Fibroblast of peridontal ligament (primary cell): ENCODE measurements around the gene TTYH3.

Experiments
- DNase-seq: peaks from one replicate; pipeline ENCODE4 v3.0.0-alpha.2; 2010; ENCODE audit errors: extremely low read depth

The TTYH3 gene

DNA sequence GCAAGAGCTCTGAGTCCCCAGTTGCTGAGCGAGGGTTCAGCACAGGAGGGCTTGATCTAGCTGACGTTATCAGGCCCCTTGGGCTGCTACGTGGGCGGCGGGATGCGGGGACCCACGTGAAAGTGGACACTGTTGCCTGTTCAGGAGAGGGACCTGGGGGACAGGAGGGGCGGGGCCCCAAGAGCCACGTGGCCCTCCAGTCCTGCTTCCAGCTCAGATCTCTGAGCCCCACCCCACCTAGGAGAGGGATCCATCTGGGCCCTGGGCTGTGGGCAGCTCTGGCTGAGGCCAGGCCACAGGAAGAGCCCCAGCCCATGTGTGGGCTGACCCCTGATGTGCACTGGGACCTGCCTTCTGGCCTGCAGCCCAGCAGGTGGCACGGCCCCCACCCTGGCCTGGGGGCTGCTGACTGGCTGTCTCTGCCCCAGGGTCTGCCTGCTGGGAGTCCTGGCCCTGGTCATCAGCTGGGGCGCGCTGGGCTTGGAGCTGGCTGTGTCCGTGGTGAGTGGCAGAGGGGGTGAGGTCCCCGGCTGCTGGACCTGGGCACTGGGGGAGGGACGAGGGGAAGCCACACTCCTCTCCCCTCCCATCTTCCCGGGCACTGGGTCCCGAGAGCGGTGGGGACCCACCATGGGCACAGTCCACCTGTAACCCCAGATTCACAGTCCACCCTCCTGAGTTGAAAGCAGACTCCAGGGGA is 17.5 kb downstream of the TTYH3 start:
- DNase-seq, result no peak

DNA sequence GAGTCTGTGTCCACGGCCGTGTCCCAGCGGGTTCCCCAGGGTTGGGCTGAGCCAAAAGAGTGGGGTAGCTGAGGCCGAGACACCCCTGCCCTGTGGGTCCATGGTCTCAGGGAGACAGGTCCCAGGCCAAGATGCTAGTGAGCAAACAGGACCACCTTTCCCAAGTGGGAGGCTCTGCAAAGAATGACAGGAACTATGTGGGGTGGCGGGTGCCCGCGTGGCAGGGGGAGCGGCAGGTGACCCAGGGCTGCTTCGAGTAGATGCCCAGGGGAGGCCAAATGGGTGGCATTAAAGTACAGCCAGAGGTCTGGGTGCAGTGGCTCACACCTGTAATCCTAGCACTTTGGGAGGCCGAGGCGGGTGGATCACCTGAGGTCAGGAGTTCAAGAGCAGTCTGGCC is 18.2 kb downstream of the TTYH3 start:
- no peak for DNase-seq

DNA sequence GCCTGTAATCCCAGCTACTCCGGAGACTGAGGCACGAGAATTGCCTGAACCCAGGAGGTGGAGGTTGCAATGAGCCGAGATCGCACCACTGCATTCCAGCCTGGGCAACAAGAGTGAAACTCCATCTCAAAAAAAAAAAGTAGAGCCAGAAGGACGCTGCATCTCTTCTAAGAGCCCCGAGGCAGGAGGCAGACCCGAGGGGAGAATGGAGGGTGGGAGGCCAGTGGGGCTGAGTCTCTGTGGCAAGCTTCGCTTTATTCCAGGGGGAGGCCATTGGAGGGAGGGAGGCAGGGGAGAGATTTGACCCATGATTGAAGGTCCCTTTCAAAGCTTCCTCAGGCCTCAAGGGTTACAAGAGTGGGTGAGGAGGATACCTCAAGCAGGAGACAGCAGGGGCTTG is 18.7 kb downstream of the TTYH3 start:
- no peak for DNase-seq

DNA sequence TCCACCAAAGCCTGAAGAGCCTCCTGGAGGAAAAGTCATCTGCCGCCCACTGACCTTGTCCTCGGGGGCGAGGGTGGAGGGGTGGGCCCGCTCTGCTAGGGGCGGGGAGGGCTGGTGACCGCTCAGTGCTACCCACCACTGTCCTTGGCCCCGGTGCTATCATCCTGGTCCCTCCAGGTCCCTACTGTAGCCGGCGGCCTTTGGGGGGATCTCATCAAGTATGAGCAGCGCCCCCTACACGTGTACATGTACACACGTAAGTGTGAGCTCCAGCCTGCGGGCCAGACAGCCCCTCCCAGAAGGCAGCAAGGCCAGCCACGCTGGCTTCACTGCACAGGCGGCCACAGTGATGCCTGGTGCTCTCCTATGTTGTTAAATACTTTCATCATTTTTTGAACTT is 19.6 kb downstream of the TTYH3 start:
- no peak for DNase-seq

DNA sequence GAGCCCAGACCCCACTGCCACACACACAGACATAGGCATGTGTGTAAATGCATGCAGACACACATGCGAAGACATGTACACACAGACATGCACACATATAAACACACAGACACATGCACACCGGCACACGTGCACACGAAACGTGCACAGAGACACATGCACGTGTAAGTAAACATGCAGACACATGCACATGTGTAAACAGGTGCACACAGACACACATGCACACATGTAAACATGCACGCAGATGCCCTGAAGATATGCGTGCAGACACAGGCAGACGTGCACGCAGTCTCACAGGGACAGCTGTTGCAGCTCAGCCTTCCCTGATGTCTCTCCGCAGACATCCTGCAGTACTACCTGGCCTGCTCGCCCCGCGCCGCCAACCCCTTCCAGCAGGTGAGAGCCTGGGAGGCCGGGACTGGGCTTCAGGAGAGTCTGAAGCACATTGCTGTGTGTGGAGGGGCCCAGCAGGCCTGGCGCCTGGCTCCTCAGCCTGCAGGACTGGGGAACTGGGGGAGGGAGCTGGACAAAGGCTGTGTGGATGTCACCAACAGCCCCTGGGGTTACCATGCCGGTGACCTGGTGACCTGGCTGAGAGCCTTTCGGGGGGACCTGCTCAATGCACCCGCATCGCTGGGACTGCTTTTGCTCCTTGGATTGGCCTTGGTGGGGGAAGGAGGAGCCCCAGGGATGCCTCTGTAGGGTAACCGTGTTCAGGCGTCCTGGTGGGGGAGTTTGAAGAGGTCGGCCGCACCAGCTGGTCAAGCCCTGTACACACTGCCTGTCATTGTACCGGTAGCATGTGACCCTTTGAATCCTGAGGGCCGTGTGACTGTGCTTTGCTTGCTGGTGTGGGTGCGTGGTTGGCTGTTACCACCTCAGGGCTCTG is 20.3 kb downstream of the TTYH3 start:
- DNase-seq, result no peak

DNA sequence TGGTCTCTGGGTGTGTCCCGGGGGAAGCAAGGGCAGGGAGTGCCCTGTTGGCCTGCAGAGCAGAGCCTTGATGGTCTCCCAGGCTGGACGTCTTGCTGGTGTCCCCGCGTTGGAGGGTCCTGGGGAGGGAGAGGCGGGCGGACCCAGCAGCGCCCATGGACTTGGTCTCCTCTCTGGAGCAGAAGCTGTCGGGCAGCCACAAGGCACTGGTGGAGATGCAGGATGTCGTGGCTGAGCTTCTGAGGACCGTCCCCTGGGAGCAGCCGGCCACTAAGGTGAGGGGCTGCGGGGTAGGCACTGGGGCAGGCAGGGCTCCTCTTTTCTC is 20.9 kb downstream of the TTYH3 start:
- DNase-seq, result no peak

DNA sequence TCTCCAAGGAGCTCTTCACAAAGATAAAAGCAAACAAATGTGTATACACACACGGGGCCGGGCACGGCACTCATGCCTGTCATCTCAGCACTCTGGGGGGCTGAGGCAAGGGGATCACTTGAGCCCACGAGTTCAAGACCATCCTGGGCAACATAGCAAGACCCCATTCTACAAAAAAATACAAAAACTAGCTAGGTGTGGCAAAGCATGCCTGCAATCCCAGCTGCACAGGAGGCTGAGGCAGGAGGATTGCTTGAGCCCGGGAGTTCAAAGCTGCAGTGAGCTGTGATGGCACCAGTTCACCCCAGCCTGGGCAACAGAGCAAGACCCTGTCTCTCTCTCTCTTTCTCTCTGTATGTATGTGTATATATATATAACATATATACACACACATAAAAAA is 22.3 kb downstream of the TTYH3 start:
- DNase-seq, result no peak

DNA sequence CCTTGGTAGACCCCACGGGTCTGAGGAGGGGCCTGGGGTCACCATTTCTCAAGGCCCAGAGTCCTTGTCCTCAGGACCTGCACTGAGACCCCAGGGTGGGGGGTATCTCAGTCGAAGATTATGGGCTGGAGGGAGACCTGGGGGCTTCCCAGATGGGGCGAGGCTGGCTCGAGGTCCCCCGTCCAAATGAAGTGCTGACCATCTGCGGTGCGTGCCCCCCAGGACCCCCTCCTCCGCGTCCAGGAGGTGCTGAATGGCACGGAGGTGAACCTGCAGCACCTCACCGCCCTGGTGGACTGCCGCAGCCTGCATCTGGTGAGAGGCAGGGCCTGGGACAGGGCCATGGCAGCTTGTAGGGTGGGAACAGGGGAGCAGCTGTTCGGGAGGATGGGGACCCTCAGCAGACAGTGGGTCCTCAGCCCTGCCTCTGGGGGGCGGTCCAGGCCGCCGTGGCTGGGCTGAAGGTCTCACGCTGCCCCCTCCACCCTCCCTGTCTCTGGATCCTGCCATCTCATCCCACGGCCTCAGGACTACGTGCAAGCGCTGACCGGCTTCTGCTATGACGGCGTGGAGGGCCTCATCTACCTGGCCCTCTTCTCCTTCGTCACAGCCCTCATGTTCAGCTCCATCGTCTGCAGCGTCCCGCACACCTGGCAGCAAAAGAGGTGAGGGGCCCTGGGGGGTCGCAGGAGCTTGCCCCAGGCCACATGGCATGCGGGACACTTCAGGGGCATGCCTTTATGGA is 24.3 kb downstream of the TTYH3 start:
- no peak for DNase-seq

DNA sequence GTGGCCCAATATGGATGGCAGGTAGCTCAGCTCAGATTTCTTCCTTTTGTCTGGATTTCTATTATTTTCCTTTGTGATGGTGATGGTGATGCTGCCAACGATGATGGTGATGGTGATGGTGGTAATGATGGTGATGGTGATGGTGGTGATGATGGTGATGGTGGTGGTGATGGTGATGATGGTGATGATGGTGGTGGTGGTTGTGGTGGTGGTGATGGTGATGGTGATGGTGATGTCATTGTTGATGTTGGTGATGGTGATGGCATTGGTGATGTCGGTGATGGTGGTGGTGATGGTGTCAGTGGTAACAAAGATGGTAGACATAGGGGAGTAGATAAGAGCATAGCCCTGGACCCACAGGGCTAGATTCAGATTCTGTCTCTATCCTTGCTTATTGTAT is 25.4 kb downstream of the TTYH3 start:
- no peak for DNase-seq

DNA sequence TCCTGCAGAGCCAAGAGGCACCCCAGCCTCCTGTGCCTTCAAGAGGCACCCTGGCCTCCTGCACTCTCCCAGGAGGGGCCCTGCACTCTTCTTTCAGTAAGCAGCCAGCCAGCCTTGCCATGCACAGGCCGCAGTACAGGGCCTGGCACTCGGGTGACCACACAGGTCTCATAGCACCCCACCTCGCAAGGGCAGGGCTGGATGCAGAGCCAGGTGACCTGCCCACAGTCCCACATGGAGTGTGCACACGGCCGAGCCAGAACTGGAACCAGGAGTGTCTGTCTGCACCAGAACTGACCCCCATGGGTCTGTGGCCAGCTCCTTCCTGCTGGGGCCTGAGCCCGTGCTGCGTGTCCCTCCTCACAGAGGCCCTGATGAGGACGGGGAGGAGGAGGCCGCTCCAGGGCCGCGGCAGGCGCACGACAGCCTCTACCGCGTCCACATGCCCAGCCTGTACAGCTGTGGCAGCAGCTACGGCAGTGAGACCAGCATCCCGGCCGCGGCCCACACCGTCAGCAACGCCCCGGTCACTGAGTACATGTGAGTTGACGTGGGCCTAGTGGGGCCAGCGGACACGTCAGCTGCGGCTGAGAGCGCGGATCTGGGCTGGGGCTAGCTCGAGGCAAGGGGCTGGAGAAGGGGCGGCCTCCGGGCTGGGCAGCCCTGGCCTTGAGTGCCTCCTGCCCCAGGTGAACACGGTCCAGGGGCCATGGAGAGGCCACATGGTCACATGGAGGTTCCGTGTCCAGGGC is 26.3 kb downstream of the TTYH3 start:
- no peak for DNase-seq

DNA sequence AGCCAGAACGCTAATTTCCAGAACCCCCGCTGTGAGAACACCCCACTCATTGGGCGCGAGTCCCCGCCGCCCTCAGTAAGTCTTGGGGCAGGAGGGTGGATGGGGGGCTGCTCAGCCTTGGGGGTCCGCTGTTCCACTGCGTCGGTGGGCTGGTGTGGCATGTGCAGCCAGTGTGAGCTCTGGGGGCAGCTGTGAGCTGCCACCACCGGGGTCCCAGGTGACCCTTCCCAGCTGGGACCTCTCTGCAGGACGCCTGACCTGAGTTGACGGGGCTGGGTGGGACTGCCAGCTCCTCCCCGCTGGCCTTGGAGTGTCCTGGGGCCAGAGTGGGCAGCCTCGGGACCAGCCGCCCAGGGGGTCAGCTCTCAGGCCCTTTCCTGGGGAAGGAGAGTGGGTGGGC is 27.2 kb downstream of the TTYH3 start:
- DNase-seq, result no peak

DNA sequence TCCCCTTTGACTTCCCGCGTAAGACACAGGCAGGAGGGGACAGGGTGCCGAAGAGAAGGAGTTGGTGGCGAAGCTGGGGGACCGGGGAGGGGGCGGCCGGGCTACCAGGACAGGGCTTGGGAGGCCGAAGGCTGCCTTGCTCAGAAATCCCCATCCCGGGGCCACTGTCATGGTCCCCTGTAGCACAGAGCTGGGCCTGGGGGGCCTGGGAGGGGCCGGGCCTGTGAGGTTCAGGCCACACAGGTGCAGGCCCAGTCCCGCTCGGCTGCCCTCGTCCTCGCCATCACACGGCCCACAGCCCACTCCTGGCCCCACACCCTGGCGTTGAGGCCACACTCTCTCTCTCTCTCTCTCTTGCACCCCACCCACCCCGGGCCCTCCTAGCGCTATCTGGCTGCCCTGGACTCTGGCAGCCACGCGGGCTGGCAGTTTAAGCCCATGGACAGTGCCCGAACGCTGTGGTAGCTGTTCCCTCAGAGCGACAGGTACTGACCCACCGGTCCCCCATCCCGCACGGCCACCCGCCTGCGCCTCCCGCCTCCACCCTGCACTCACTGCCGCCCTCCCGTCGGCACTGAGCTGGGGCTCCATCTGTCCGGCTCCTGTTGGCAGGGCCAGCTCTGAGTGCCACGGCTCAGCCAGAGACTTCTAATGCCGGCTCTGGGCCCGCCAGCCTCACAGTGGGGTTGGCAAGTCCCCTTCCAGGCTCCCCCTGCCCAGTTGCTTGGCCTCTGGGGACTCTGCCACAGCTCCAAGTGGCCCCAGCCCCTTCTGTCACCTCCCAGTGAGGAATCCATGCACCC is 28.0 kb downstream of the TTYH3 start:
- no peak for DNase-seq

DNA sequence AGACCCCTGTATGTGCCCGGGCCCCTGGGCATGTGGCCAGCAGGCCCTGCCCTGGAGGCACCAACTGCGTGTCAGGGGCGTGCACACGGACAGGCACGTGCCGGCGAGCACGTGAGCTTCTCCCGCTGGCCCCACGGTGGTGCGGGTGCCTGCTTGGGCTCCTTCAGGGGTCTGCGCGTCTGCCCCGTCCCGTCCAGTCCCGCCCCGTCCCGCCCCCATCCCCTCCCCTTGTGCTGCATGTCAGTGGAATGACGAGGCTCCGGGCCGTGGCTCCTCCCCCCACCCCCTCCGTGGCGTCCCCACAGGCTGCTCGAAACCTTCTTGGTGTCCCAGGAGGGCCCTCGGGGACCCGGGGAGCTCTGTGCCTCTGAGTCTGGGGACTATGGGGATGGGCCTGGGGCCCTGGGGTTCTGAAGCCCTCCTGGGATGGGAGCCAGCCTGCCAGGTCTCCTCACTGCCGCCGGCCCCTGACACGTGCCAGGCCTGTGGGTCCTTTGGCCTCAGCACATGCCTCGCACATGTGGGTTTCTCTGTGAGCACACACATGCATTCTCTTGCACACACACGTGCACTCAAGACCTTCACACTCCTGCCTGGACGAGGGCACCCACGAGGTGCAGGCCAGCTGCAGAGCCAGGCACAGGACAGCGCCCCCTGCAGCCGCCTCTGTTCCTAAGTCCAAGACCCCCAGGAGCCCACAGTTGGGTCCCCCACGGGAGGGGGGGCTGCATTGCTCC is 28.7 kb downstream of the TTYH3 start:
- DNase-seq, result no peak

DNA sequence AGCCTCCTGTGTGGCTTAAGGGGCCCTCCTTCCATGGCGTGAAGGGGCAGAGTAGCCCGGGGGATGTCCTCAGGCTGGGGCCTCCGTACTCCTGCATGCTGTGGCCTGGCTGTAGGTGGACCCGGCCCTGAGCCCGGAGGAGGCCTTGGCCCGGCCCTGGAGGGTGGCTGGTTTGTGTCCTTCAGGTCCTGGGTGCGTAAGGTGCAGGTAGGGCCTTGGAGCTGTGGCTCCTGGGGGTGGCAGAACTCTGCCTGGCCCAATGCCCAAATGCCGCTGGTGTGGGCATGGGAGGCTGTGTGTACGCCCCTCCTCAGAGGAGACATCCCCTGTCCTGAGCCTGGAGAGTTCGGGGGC is 29.3 kb downstream of the TTYH3 start:
- no peak for DNase-seq

DNA sequence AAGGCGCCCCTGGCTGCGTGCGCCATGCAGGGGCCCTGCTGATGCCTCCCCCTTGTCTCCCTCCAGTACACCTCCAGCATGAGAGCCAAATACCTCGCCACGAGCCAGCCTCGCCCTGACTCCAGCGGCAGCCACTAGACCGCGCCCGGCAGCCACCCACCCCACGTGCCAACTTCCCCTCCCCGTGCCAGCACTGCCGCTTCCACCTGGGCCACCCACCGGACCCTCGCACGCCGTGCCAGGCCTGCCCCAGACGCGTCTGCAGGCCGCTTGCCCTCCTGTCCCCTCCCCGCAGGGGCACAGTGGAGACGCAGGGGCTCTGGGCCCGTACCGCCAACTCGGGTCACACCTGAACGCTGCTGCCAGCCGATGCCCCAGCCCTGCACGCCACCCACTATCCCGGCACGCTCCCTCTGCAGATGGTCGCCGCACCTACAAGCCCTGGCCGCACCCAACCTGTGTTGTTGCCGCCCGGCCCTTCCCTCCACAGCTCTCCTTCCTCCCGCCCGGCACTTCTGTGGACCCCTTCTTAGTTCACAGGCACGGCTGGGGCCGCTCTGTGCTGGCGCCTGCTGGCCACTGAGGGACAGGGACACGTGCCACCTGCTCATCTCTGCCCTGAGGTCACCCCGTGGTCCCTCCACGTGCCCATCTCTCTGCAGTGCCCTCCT is 30.0 kb downstream of the TTYH3 start:
- DNase-seq, result no peak

DNA sequence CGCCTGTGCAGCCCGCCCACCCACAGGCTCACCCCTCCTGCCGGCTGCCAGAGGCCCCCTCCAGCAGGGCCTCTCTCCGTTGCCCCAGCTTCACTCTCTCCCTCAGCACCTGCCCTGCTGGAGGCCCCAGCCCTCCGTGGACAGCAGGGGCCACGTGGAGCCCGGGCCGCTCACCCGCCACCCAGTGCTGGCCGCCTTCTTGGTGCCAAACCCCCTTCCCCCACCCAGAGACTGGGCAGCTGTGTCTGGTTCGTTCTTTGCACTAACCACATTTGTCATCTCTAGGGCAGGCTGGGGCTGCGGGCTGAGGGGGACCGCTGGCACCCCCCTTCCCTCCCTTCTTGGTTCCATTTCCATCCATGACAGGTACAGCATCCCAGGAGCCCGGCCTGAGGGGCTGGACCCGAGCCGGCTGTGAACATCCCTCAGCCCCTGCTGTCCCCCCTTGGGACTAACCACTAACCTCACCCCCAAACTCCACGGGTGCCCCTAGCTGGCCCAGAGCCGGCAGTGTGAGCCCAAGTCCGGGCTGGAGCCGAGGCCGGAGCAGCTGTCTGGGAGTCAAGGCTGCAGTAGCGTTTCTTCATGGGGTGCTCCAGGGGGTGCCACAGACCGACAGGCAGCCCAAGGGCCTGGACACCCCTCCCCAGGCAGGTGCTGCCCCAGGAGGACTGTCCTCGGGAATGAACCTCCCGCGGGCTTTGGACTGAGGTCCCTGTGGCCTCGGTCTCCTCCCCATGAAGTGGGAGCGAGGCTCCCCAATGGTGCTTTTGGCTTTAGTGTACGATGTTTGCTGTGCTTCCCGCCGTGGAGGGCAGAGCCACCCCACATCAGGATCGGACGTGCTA is 30.7 kb downstream of the TTYH3 start:
- no peak for DNase-seq

DNA sequence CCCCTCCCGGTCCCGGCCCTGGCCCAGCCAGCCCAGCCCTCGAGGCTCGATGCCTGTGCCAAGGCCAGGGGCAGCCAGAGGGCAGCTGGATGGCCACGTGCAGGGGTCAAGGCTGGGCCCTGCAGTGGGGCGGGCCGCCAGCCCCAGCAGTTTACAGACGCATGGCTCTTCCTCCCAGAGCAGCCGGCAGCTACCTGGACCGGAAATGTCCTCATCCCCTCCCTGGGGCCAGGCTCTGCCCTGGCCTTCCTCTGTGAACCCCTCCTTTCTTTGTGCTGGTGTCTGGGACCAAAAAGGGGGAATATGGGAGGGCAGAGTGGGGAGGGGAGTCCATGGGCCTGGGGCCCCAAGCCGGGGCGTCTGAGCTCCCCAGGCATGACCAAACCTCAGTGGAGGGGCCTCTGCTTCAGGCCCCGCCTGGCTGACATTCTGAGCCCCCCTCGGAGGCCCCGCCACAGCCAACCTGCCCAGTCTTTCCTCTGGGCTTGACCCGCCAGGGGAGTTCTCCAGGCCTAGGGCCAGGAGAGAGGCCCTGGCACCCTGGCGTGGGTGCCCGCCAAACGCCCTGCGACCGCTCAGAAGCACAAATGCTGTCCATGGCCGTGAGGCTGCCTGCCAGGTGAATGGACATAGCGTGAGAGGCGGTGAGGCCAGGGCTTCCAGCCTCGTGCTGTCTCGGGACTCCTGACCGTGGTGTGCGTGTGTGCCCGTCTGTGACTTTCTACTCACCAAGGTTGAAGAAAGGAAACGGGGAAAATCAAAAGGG is 31.5 kb downstream of the TTYH3 start:
- DNase-seq, result no peak

DNA sequence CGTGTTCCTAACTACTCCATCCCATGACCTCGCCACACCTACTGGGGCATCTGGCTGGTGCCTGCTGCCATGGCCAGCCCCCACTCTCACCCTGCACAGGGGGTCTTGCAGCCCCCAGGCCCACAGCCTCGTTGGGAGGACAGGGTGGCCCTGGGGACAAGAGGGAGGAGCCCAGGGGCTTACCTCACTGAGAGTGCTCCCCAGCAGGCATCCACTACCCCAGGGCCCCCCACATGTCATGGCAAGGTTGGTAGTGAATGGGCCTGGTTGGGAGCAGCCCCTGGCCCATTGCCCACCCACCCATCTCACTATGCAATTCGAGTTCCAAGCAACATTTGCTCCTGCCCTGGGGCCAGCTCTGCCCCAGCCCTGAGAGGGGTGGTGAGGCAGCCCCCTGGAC is 32.2 kb downstream of the TTYH3 start:
- no peak for DNase-seq
